ENCODE measurements around the gene HCN2.
A peak's percentile ranks its signal among the peaks of the same experiment; 100 is the strongest.
"Not testable (repeated sequence)": the region's sequence is repeated elsewhere in the genome, so short reads cannot be mapped to it uniquely, and the experiment has no call there.

The HCN2 gene

DNA sequence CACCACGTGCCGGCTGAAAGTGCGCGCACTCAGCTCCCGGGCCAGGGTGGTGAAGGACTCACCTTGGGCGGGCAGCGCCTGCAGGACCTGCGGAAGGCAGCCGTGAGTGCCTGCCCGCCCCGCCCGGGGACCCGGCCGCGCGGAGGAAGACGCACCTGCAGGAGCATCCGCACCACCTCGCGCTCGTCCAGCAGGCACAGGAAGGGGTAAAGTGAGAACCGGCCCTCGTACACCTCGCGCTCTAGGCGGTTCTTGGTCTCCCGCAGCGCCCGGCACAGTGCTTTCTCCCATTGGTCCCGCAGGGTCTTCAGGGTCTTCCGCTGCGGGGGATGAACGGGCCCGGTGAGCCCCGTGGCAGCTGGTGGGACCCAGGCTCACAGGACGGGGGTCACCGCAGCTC is 33.0 kb downstream of the HCN2 start:
- DNase-seq, result no peak

DNA sequence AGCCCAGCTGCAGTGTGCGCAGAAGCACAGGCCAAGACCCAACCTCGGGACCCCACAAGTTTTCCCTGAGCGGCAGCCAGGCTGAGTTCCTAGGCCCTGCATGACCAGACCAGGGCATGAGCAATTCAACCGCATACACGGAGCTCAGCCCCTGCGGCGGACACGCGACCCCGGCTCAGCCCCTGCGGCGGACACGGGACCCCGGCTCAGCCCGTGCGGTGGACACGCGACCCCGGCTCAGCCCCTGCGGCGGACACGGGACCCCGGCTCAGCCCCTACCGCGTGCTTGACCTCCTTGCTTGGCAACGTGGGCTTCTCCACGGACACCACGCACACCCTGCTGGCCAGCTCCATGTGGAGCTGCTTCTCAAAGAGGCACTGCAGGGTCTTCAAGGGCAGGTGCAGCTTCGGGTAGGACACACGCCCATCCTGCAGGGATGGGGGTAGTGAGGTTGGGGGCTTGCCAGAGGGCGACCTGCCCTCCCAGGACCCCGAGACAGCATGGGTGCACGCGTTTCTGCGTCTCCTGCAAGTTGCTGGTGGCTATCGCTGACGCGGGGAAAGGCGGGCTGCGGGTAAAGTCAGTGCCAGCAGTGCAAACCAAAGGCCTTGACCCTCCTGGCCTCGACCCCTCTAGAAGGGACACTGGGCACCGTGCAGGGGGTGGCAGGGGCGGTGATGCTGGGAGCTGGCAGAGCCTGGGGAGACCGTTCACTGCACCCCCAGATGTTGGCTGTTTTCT is 33.7 kb downstream of the HCN2 start:
- DNase-seq, result no peak

- no peak for DNase-seq
These were observed 34.3 kb downstream of the HCN2 start for GRCh38 chr19:623974-624373.

- DNase-seq, result no peak
These were observed 34.9 kb downstream of the HCN2 start for GRCh38 chr19:624433-625109.

DNA sequence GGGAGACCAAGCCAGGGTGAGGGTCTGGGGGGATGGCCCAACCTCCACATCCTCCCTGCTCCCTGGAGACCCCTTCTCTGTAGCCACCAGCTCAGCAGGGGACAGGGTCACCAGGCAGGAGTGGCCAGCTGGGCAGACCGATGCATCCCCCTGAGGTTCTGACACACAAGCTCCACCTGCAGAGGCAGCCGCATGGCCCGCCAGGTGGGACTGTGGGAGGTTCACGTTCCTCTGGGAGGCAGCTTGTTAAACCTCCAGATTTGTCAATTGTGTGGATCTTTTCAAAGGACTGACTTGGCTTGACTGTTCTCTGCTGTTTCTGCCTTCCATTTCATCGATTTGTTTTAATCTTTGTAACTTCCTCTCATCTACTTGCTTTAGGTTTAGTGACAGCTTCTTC is 35.6 kb downstream of the HCN2 start:
- no peak for DNase-seq

GRCh38 chr19:626566-626965 is 36.9 kb downstream of the HCN2 start:
- DNase-seq, result not testable (repeated sequence)

- no peak for DNase-seq
These were observed 38.5 kb downstream of the HCN2 start for GRCh38 chr19:628168-628567.

GRCh38 chr19:629515-629914 is 39.8 kb downstream of the HCN2 start:
- DNase-seq, result not testable (repeated sequence)

DNA sequence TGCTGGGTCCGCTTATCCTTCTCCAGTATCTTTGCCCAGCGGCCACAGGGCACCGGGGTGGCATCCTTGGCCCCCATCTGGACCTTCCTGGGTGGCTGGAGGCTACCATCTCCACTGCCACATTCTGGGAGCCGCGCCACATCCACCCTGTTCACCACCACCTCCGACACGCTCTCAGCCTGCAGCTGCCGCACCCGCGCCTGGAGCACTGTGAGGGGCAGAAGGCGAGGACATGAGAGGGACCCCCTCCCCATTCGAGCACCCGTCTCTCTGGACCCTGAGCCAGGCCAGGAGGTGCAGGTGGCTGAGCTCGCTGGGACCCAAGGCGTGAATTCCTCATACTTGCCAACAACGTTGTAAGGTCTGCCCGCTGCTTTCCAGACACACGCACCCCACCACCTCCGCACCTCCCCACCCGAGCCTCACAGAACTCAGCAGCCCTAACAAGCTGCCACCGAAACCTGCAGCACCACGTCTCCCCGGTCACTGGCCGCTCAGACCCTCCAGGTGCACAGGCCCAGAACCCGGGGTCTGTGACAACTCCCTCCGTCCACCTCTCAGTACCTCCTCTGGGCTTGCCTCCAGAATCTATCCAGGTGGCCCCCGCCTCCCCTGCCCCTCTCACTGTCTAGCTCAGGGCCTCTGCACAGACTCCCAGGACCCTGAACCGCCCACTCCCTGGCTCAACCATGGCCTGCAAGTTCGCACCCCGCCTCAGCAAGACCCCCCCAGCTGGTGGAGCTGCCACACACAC is 40.5 kb downstream of the HCN2 start:
- DNase-seq, result no peak

- DNase-seq, result no peak
These were observed 42.9 kb downstream of the HCN2 start for GRCh38 chr19:632579-633067.

- DNase-seq, result peak; percentile 94
These were observed 43.5 kb downstream of the HCN2 start, which contains the start of gene POLRMT for GRCh38 chr19:633068-633785. Gene POLRMT (minus strand): TSS chr19:633537. CDS start chr19:633512, 25 bp downstream.

- DNase-seq, result no peak
These were observed 44.3 kb downstream of the HCN2 start for GRCh38 chr19:633786-634639.

DNA sequence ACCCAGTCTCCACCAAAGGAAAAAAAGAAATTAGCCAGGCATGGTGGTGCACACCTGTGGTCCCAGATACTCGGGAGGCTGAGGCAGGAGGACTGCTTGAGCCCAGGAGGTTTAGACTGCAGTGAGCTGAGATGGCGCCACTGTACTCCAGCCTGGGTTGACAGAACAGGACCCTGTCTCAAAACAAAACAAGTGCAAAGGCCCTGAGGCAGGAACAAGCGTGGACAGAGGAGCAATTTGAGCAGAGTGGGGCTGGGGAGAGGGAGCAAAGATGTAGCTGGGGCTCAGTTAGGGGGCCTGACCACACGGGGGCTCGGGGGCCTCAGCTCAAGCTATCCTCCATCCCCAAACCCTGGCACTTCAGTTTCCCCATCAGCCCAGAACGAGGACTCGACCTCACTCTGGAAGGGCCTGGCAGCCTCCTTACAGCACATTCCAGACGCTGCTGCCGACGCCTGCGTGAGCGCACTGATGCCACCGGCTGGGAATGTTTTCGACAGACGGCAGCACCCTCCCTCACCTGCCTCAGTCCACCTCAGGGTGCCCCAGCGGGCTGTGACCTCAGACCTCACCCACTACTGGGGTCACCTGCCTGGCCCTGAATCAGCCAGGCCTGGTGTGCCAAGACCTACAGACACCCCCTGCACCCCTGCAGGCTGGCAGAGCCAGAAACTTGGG is 45.4 kb downstream of the HCN2 start:
- no peak for DNase-seq

- no peak for DNase-seq
These were observed 49.2 kb downstream of the HCN2 start for GRCh38 chr19:638906-639252.

DNA sequence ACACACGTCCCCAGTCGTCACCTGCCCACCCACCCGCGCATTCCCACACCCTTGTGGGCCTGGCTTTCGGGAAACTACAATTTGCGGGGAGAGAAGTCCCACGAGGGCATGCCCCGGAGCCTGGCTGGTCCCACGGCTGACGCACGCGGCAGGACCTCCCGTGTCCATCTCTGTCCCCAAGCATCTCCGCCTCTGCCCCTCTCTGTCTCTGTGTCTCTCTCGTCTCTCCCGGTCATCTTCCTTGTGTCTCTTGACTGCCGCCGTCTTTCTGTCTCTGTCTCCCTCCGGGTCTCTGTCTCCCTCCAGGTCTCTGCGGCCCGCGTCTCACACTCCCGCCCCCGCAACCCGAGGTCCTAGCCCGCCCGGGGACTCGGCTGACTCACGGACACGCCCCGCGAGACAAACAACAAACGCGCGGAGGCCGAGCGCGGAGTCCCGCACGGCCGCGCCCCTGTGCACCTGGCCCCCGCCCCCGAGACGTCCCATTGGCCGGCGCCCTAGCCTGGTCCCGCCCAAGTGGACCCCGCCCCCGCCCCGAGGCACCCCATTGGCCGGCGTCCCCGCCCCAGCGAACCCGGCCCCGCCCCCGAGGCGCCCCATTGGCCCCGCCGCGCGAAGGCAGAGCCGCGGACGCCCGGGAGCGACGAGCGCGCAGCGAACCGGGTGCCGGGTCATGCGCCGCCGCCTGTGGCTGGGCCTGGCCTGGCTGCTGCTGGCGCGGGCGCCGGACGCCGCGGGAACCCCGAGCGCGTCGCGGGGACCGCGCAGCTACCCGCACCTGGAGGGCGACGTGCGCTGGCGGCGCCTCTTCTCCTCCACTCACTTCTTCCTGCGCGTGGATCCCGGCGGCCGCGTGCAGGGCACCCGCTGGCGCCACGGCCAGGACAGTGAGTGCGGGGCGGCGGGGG is 49.8 kb downstream of the HCN2 start, which contains the start of gene FGF22:
Gene FGF22 (plus strand): TSS at position 627 of the 908 bp plus-strand sequence. CDS start 47 bp downstream, at position 674.
- peak; percentile 25 for DNase-seq

- no peak for DNase-seq
These were observed 50.5 kb downstream of the HCN2 start for GRCh38 chr19:640161-640558.

GRCh38 chr19:640606-641189 is 51.0 kb downstream of the HCN2 start:
- no peak for DNase-seq

DNA sequence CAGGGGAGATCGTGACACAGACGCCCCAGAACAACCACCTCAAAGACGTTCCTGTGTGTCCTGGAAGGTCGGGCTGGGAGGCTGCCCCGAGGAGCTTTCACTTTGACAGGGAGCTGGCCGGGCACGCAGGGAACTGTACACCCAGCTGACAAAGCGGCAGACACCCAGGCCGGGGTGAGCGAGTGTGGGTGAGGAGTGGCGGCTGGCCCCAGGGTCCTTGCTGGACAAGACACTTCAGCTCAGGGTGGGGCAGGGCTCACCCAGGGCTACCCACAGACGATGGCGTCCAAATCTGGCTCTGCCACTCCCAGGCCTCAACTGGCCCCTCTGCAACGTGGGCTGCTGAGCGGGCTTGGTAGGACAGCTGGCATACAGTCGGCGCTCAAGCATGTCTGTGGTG is 52.0 kb downstream of the HCN2 start:
- DNase-seq, result no peak
